ENCODE data around the gene MAP1LC3B.
"Not testable (repeated sequence)": the region's sequence is repeated elsewhere in the genome, so short reads cannot be mapped to it uniquely, and the experiment has no call there.

MAP1LC3B gene

GRCh38 chr16:87380881-87381280 lies 11.3 kb upstream of the MAP1LC3B start:
- no peak for DNase-seq (ENCODE audit: low read depth)

- no peak for DNase-seq (ENCODE audit: low read depth)
Observed at GRCh38 chr16:87382023-87382785, 9.9 kb upstream of the MAP1LC3B start.

- DNase-seq (ENCODE audit: low read depth) = peak; percentile 80
Observed at GRCh38 chr16:87383505-87384161, 8.5 kb upstream of the MAP1LC3B start, which contains the start of gene FBXO31. Gene FBXO31, minus strand, starts transcription at chr16:87383776. Its CDS starts 32 bp downstream, at chr16:87383744.

GRCh38 chr16:87384162-87384874 lies 7.8 kb upstream of the MAP1LC3B start:
- DNase-seq (ENCODE audit: low read depth) = no peak

GRCh38 chr16:87384875-87385167 lies 7.3 kb upstream of the MAP1LC3B start:
- DNase-seq (ENCODE audit: low read depth) = not testable (repeated sequence)

- peak; percentile 88 for DNase-seq (ENCODE audit: low read depth)
Observed at GRCh38 chr16:87387942-87388817, 4.0 kb upstream of the MAP1LC3B start.

- no peak for DNase-seq (ENCODE audit: low read depth)
Observed at GRCh38 chr16:87388818-87389134, 3.4 kb upstream of the MAP1LC3B start.

GRCh38 chr16:87389245-87389644 lies 2.9 kb upstream of the MAP1LC3B start:
- no peak for DNase-seq (ENCODE audit: low read depth)

GRCh38 chr16:87389914-87390313 lies 2.2 kb upstream of the MAP1LC3B start:
- DNase-seq (ENCODE audit: low read depth) = not testable (repeated sequence)

- no peak for DNase-seq (ENCODE audit: low read depth)
Observed at GRCh38 chr16:87390641-87391323, 1.4 kb upstream of the MAP1LC3B start.

GRCh38 chr16:87391324-87391949 lies 699 bp upstream of the MAP1LC3B start:
- no peak for DNase-seq (ENCODE audit: low read depth)

- no peak for DNase-seq (ENCODE audit: low read depth)
Observed at GRCh38 chr16:87392821-87393679, 914 bp downstream of the MAP1LC3B start.

GRCh38 chr16:87393680-87394055 lies 1.5 kb downstream of the MAP1LC3B start:
- DNase-seq (ENCODE audit: low read depth) = no peak

GRCh38 chr16:87395181-87395842 lies 3.2 kb downstream of the MAP1LC3B start:
- no peak for DNase-seq (ENCODE audit: low read depth)

GRCh38 chr16:87404764-87405625 lies 12.9 kb downstream of the MAP1LC3B start:
- DNase-seq (ENCODE audit: low read depth) = no peak

- no peak for DNase-seq (ENCODE audit: low read depth)
Observed at GRCh38 chr16:87406495-87407088, 14.5 kb downstream of the MAP1LC3B start.

- DNase-seq (ENCODE audit: low read depth) = no peak
Observed at GRCh38 chr16:87407511-87408112, 15.5 kb downstream of the MAP1LC3B start.

- no peak for DNase-seq (ENCODE audit: low read depth)
Observed at GRCh38 chr16:87409153-87409552, 17.0 kb downstream of the MAP1LC3B start.
